ENCODE results near the gene HPSE2. TPM values are rescaled to one million over a fixed set of nuclear protein-coding genes. Genes with fewer than 3 reads are reported as not detected.
"Not testable (repeated sequence)": the region's sequence is repeated elsewhere in the genome, so short reads cannot be mapped to it uniquely, and the experiment has no call there.

Gene HPSE2
- total RNA-seq, 2 experiments from 2014 or later: not detected

- no peaks in the 10 kb centered on the region for H3K4me1 Mint-ChIP-seq (ENCODE audit: low read depth)
- ChIA-PET POLR2A (no interaction called here), CTCF (no interaction called here)
- H3K9me3 Mint-ChIP-seq (ENCODE audit: insufficient read depth): no peaks in the 10 kb centered on the region
- ATAC-seq (no peak), DNase-seq (no peak)
- H3K27ac Mint-ChIP-seq: no peak overlapping the region
- no peak overlapping the region for H3K4me3 Mint-ChIP-seq
- H3K27me3 Mint-ChIP-seq (ENCODE audit: low read depth): no peaks in the 10 kb centered on the region
- no peaks in the 10 kb centered on the region for H3K36me3 Mint-ChIP-seq (ENCODE audit: low read depth)
Observed at GRCh38 chr10:98560565-98560964, 675.1 kb downstream of the HPSE2 start.

- no peaks in the 10 kb centered on the region for H3K9me3 Mint-ChIP-seq (ENCODE audit: insufficient read depth)
- ChIA-PET CTCF (no interaction called here), POLR2A (no interaction called here)
- no peak overlapping the region for H3K27ac Mint-ChIP-seq
- no peak overlapping the region for H3K4me3 Mint-ChIP-seq
- no peak for ATAC-seq
- H3K27me3 Mint-ChIP-seq (ENCODE audit: low read depth): no peaks in the 10 kb centered on the region
- no peak for DNase-seq
- H3K36me3 Mint-ChIP-seq (ENCODE audit: low read depth): no peaks in the 10 kb centered on the region
- H3K4me1 Mint-ChIP-seq (ENCODE audit: low read depth): no peaks in the 10 kb centered on the region
Observed at GRCh38 chr10:98556061-98556460, 679.6 kb downstream of the HPSE2 start.

GRCh38 chr10:98555021-98555619 lies 680.5 kb downstream of the HPSE2 start:
- DNase-seq (no peak), ATAC-seq (no peak)
- no peaks in the 10 kb centered on the region for H3K4me1 Mint-ChIP-seq (ENCODE audit: low read depth)
- ChIA-PET POLR2A (no interaction called here), CTCF (interaction anchor here (0.6 kb wide), 1 partner anchor 15 kb away, joined by 3 read pairs; no protein-coding TSS in a partner anchor)
- no peak overlapping the region for H3K4me3 Mint-ChIP-seq
- no peaks in the 10 kb centered on the region for H3K9me3 Mint-ChIP-seq (ENCODE audit: insufficient read depth)
- no peak overlapping the region for H3K27ac Mint-ChIP-seq
- H3K36me3 Mint-ChIP-seq (ENCODE audit: low read depth): no peaks in the 10 kb centered on the region
- H3K27me3 Mint-ChIP-seq (ENCODE audit: low read depth): no peaks in the 10 kb centered on the region

- H3K4me3 Mint-ChIP-seq; H3K27me3 Mint-ChIP-seq (ENCODE audit: low read depth); H3K4me1 Mint-ChIP-seq (ENCODE audit: low read depth); H3K27ac Mint-ChIP-seq; H3K36me3 Mint-ChIP-seq (ENCODE audit: low read depth); H3K9me3 Mint-ChIP-seq (ENCODE audit: insufficient read depth); POLR2A ChIA-PET; ATAC-seq; CTCF ChIA-PET; DNase-seq: not testable (repeated sequence)
Observed at GRCh38 chr10:98541561-98541960, 694.1 kb downstream of the HPSE2 start.

DNA sequence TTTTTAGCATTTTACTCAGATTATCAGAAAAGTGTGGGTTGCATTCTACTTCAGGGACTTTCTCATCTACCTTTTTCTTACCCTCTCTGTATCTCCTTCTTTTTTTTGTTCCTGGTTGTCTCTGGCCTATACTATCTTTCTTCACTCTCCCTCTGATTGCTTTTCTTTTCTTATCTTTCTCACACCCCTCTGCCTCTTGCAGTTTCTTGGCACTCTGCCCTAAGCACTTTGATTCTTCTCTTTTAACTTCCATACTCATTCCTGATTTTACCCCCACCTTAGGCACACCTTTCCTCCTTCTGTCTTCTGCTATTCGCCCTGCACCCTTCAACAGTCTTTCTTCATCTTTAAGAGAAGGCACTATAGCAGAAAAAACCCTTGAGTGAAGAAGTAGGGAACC lies 696.1 kb downstream of the HPSE2 start:
- DNase-seq: no peak
- H3K27me3 Mint-ChIP-seq (ENCODE audit: low read depth): no peaks in the 10 kb centered on the region
- H3K4me1 Mint-ChIP-seq (ENCODE audit: low read depth): no peaks in the 10 kb centered on the region
- ChIA-PET POLR2A (no interaction called here), CTCF (no interaction called here)
- no peaks in the 10 kb centered on the region for H3K36me3 Mint-ChIP-seq (ENCODE audit: low read depth)
- no peaks in the 10 kb centered on the region for H3K9me3 Mint-ChIP-seq (ENCODE audit: insufficient read depth)
- H3K27ac Mint-ChIP-seq: no peak overlapping the region
- no peak for ATAC-seq
- no peak overlapping the region for H3K4me3 Mint-ChIP-seq

DNA sequence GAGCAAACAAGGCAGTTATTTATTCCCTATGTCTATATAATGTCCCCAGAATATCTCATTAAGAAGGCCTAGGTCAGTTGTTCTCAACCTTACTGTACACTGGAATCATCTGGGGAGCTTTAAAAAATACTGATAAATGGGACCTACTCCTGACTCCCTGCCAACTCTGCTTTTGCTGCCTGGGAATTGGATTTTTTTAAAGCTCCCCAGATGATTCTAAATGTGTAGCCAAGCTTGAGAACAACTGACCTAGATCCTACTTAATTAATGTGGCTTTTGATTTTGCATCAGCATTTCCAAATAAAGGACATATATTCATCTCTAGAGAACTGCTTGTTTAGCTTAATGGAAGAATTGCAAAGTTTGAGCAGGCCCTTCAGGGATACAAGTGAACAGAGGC lies 697.2 kb downstream of the HPSE2 start:
- POLR2A ChIA-PET: no interaction called here
- H3K4me3 Mint-ChIP-seq: no peak overlapping the region
- DNase-seq (no peak), ATAC-seq (no peak)
- H3K9me3 Mint-ChIP-seq (ENCODE audit: insufficient read depth): no peaks in the 10 kb centered on the region
- CTCF ChIA-PET: no interaction called here
- H3K27ac Mint-ChIP-seq: no peak overlapping the region
- no peaks in the 10 kb centered on the region for H3K27me3 Mint-ChIP-seq (ENCODE audit: low read depth)
- no peaks in the 10 kb centered on the region for H3K36me3 Mint-ChIP-seq (ENCODE audit: low read depth)
- H3K4me1 Mint-ChIP-seq (ENCODE audit: low read depth): no peaks in the 10 kb centered on the region

GRCh38 chr10:98536551-98536950 lies 699.1 kb downstream of the HPSE2 start:
- Mint-ChIP-seq H3K36me3 (ENCODE audit: low read depth) (no peaks in the 10 kb centered on the region), H3K4me3 (no peak overlapping the region), H3K27me3 (ENCODE audit: low read depth) (no peaks in the 10 kb centered on the region), H3K9me3 (ENCODE audit: insufficient read depth) (no peaks in the 10 kb centered on the region), H3K27ac (no peak overlapping the region), H3K4me1 (ENCODE audit: low read depth) (no peaks in the 10 kb centered on the region)
- DNase-seq: no peak
- CTCF ChIA-PET: interaction anchor here (1.2 kb wide), 1 partner anchor 17 kb away, joined by 5 read pairs; no protein-coding TSS in a partner anchor
- POLR2A ChIA-PET: no interaction called here
- ATAC-seq: no peak

- ChIA-PET CTCF (no interaction called here), POLR2A (no interaction called here)
- no peak overlapping the region for H3K27ac Mint-ChIP-seq
- H3K36me3 Mint-ChIP-seq (ENCODE audit: low read depth): no peaks in the 10 kb centered on the region
- H3K4me3 Mint-ChIP-seq: no peak overlapping the region
- no peak for DNase-seq
- H3K27me3 Mint-ChIP-seq (ENCODE audit: low read depth): peaks cover 3% of the 10 kb centered on the region
- no peak for ATAC-seq
- no peaks in the 10 kb centered on the region for H3K9me3 Mint-ChIP-seq (ENCODE audit: insufficient read depth)
- H3K4me1 Mint-ChIP-seq (ENCODE audit: low read depth): no peaks in the 10 kb centered on the region
Observed at GRCh38 chr10:98533746-98534445, 701.8 kb downstream of the HPSE2 start.

GRCh38 chr10:98533241-98533640 lies 702.4 kb downstream of the HPSE2 start:
- no peak for ATAC-seq
- POLR2A ChIA-PET: no interaction called here
- CTCF ChIA-PET: no interaction called here
- DNase-seq: no peak
- no peaks in the 10 kb centered on the region for H3K4me1 Mint-ChIP-seq (ENCODE audit: low read depth)
- H3K9me3 Mint-ChIP-seq (ENCODE audit: insufficient read depth): no peaks in the 10 kb centered on the region
- no peak overlapping the region for H3K27ac Mint-ChIP-seq
- H3K4me3 Mint-ChIP-seq: no peak overlapping the region
- no peaks in the 10 kb centered on the region for H3K36me3 Mint-ChIP-seq (ENCODE audit: low read depth)
- peaks cover 3% of the 10 kb centered on the region for H3K27me3 Mint-ChIP-seq (ENCODE audit: low read depth)

DNA sequence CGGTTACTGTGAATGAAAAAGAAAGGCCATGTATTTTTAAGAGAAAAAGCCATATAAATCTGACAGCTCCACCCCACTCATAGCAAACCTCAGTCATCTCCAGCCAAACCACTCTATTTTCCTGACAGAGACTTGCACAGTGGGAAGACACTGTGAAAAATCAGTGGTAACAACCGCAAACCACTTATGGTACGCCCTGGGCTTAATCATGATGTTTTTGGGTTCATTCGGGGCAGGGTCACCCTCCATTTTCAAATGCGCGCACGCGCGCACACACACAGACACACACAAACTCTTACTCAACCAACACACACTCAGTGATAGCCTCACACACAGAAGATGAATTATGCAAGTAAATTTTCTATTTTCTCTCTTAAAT lies 706.9 kb downstream of the HPSE2 start:
- H3K36me3 Mint-ChIP-seq (ENCODE audit: low read depth): no peaks in the 10 kb centered on the region
- H3K27ac Mint-ChIP-seq: no peak overlapping the region
- H3K4me3 Mint-ChIP-seq: no peak overlapping the region
- no peaks in the 10 kb centered on the region for H3K4me1 Mint-ChIP-seq (ENCODE audit: low read depth)
- CTCF ChIA-PET: no interaction called here
- H3K27me3 Mint-ChIP-seq (ENCODE audit: low read depth): peaks cover 3% of the 10 kb centered on the region
- POLR2A ChIA-PET: no interaction called here
- ATAC-seq (no peak), DNase-seq (no peak)
- no peaks in the 10 kb centered on the region for H3K9me3 Mint-ChIP-seq (ENCODE audit: insufficient read depth)

- POLR2A ChIA-PET: no interaction called here
- no peak overlapping the region for H3K27ac Mint-ChIP-seq
- CTCF ChIA-PET: no interaction called here
- ATAC-seq: no peak
- no peaks in the 10 kb centered on the region for H3K36me3 Mint-ChIP-seq (ENCODE audit: low read depth)
- no peak for DNase-seq
- H3K9me3 Mint-ChIP-seq (ENCODE audit: insufficient read depth): no peaks in the 10 kb centered on the region
- H3K4me3 Mint-ChIP-seq: no peak overlapping the region
- no peaks in the 10 kb centered on the region for H3K4me1 Mint-ChIP-seq (ENCODE audit: low read depth)
- peaks cover 3% of the 10 kb centered on the region for H3K27me3 Mint-ChIP-seq (ENCODE audit: low read depth)
Observed at GRCh38 chr10:98528166-98528804, 707.4 kb downstream of the HPSE2 start.

GRCh38 chr10:98525969-98526368 lies 709.7 kb downstream of the HPSE2 start:
- POLR2A ChIA-PET: no interaction called here
- Mint-ChIP-seq H3K36me3 (ENCODE audit: low read depth) (no peaks in the 10 kb centered on the region), H3K4me3 (no peak overlapping the region), H3K9me3 (ENCODE audit: insufficient read depth) (no peaks in the 10 kb centered on the region), H3K27me3 (ENCODE audit: low read depth) (peaks cover 3% of the 10 kb centered on the region), H3K4me1 (ENCODE audit: low read depth) (no peaks in the 10 kb centered on the region), H3K27ac (no peak overlapping the region)
- no peak for ATAC-seq
- no peak for DNase-seq
- CTCF ChIA-PET: no interaction called here

Measured in activated CD8-positive, alpha-beta T cell treated with anti-CD3 and anti-CD28 coated beads, Interleukin-2, amount 10 ng/mL, durations not matched to agents 7 days and 5 days (primary cell).